AG20443 (cell line): Measurements from ENCODE around the gene MCMBP.

Experiments
- DNase-seq: peaks from one replicate; pipeline ENCODE4 v3.0.0; 2012; ENCODE audit warnings: low spot score, mixed read lengths

The MCMBP gene

DNA sequence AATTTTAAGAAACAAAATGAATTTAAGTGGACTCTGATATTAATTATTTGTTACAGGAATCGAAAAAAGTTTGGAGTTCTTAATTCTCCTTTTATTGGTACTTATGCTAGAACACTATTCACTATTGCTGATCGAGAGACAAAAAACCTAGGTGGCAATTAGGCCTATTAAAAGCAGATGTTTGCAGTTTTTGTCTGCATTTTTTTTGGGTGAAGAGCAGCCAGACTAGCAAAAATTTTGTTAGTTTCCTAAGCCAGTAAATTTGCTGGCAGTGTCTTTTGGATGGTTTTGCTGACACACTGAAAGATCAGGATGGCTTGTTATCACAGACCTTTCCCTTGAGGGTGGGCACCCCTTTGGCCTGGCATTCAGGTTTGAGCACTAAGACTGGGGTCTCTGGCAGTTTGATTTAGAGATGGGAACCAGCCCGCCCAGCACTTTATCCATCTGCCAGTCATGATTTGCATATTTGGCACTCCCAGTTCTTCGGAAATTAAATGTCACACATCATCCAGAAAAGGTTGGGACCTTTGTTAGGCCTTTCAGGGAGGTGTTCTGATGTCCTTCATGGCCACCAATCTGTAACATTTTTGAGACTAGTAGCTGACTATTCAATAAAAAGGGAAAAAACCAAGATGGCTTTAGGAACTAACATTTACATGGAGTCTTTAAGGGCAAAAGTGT is 89.5 kb downstream of the MCMBP start:
- peak; percentile 24 for DNase-seq

DNA sequence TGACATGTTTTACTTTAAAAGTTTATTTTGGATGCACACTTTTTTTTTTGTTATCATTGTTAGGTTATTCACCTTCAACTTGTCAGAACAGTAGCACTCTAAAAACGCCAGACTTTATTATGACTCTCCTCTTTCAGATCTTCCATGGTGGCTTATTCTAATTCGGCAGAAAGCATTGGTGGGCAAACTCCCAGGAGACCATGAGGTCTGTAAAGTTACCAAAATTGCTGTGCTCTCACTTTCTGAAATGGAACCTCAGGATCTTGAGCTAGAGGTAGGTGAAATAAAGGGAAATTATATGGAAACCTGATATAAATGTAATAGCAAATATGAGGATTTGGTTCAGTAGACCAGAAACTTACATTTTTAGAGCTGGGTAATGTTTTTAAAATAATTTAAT is 91.1 kb downstream of the MCMBP start:
- DNase-seq = no peak

DNA sequence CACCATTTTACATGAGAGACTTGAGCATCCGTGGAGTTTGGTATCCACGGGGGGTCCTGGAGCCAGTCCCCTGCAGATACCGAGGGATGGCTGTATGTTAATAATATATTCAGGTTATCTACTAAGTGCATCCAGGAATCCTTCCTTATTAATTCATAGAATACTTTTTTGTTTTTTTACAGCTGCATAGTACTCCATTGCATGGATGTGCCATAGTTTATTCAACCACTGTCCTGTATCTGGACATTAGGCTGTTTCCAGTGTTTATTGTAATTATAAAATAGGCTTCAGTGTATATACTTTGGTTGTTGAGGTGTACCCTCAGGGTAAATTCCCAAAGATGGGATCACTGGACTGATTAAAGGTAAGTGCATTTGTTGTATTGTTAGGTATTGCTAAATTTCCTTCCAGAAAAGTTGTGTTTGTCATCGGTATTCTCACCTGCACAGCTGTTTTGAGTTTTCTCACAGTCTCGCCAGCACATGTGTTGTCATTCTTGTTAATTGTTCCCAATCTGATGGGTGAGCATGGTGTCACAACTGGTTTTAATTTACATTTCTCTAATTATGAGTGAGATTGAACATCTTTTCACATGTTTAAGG is 91.7 kb downstream of the MCMBP start:
- DNase-seq = no peak
